NOMO-1 treated with dmso at 0.1 percent for 144 hours (cell line): ENCODE results near the gene ZSCAN9.

Source experiments
- DNase-seq: peaks from one replicate; lab custom pipeline; 2025; ENCODE audit not compliant: unreplicated experiment; lab: John Stamatoyannopoulos, UW

Gene ZSCAN9

GRCh38 chr6:28220257-28221133 lies 4.6 kb upstream of the ZSCAN9 start:
- DNase-seq: no peak

- no peak for DNase-seq
Observed at GRCh38 chr6:28224131-28225055, 682 bp upstream of the ZSCAN9 start.

GRCh38 chr6:28226460-28226859 lies 1.4 kb downstream of the ZSCAN9 start:
- DNase-seq: no peak

GRCh38 chr6:28232785-28233184 lies 7.7 kb downstream of the ZSCAN9 start:
- no peak for DNase-seq

GRCh38 chr6:28235912-28236452 lies 10.9 kb downstream of the ZSCAN9 start:
- peak; percentile 23 for DNase-seq

- DNase-seq: no peak
Observed at GRCh38 chr6:28239636-28240035, 14.6 kb downstream of the ZSCAN9 start.

- DNase-seq: no peak
Observed at GRCh38 chr6:28240471-28240870, 15.4 kb downstream of the ZSCAN9 start.

GRCh38 chr6:28243946-28244345 lies 18.9 kb downstream of the ZSCAN9 start:
- DNase-seq: no peak

GRCh38 chr6:28245206-28245941 lies 20.3 kb downstream of the ZSCAN9 start:
- no peak for DNase-seq

- DNase-seq: no peak
Observed at GRCh38 chr6:28248916-28249315, 23.8 kb downstream of the ZSCAN9 start.

- no peak for DNase-seq
Observed at GRCh38 chr6:28250747-28251146, 25.7 kb downstream of the ZSCAN9 start.

GRCh38 chr6:28251661-28252008 lies 26.6 kb downstream of the ZSCAN9 start:
- no peak for DNase-seq

GRCh38 chr6:28252009-28252975 lies 27.2 kb downstream of the ZSCAN9 start, which contains the start of gene ZKSCAN4:
TSS of gene ZKSCAN4 (minus strand) at chr6:28252269. CDS start at chr6:28251980, 289 bp downstream.
- DNase-seq: peak; percentile 81

GRCh38 chr6:28254121-28254519 lies 29.0 kb downstream of the ZSCAN9 start:
- no peak for DNase-seq

- no peak for DNase-seq
Observed at GRCh38 chr6:28257042-28257441, 32.0 kb downstream of the ZSCAN9 start.

GRCh38 chr6:28258877-28259777 lies 34.1 kb downstream of the ZSCAN9 start, which contains the start of gene NKAPL:
TSS of gene NKAPL (plus strand) at chr6:28259297. CDS start at chr6:28259372, 75 bp downstream.
- no peak for DNase-seq

GRCh38 chr6:28263922-28264321 lies 38.8 kb downstream of the ZSCAN9 start:
- DNase-seq: no peak

- no peak for DNase-seq
Observed at GRCh38 chr6:28264834-28265401, 39.8 kb downstream of the ZSCAN9 start.
